Peyer's patch (tissue), 4 donors: ENCODE data around the gene CD81. TPM values are rescaled to one million over a fixed set of nuclear protein-coding genes. Genes with fewer than 3 reads are reported as not detected.

Experiments used
- DNase-seq, 3 donors: peaks; one replicate each; pipeline ENCODE4 v3.0.0-alpha.2; 2017 to 2019
- H3K27ac ChIP-seq, 4 donors: fragments of 200-600 bp; sonication (generic); one replicate each; pipeline ENCODE4 v1.5.1; 2016 to 2019
- H3K27me3 ChIP-seq, 2 donors: fragments of 200-600 bp; sonication (generic); one replicate each; pipeline ENCODE4 v1.5.1; 2019
- H3K36me3 ChIP-seq, 3 donors: fragments of 200-600 bp; sonication (generic); one replicate each; pipeline ENCODE4 v1.5.1; 2016 to 2019
- H3K4me1 ChIP-seq, 4 donors: fragments of 200-600 bp; sonication (generic); one replicate each; pipeline ENCODE4 v1.5.1; 2016 to 2019
- H3K4me3 ChIP-seq, 4 donors: fragments of 200-600 bp; sonication (generic); 1 replicate in 3 of 4; 2 replicates in 1 of 4; pipeline ENCODE4 v1.5.1; 2016 to 2019; ENCODE audit warnings: mild to moderate bottlenecking in 1 of 4
- H3K9me3 ChIP-seq, 4 donors: fragments of 200-600 bp; sonication (generic); one replicate each; pipeline ENCODE4 v1.5.1; 2016 to 2019; ENCODE audit warnings: mild to moderate bottlenecking in 1 of 4
- POLR2A ChIP-seq, 2 donors: fragments of 450-650 bp; IDR thresholded peaks; one replicate each; pipeline ENCODE4 v1.5.1; 2017; ENCODE audit warnings: antibody characterized with exemption in 2 of 2, mild to moderate bottlenecking in 2 of 2, moderate library complexity in 2 of 2
- total RNA-seq, 4 donors: library from RNA; depleted of rRNA; stranded (reverse); fragments of >200 nt; gene quantifications; one replicate each; pipeline ENCODE4 v1.1.0, GENCODE V29; 2016
- TF ChIP-seq, protein P1 (sequence below), 6 experiments: fragments of 450-650 bp in 4 of 6; fragments of 200-600 bp in 2 of 6; sonication (generic) in 1 of 6; IDR thresholded peaks; one replicate each; pipeline ENCODE4 v1.5.1; 2017 to 2019; ENCODE audit warnings: antibody characterized with exemption in 6 of 6, mild to moderate bottlenecking in 3 of 6, moderate library complexity in 1 of 6

The CD81 gene
- total RNA-seq, 4 donors from 2014 or later, result 49.2 to 124 (median 100) TPM

GRCh38 chr11:2398664-2399355 is 21.7 kb downstream of the CD81 start:
- Histone ChIP-seq H3K27me3 (no peaks in the 10 kb centered on the region), H3K36me3 (peaks cover 0 to 53% (median 0%) of the 10 kb centered on the region in 3 donors), H3K4me3 (peak overlapping the region in 2 of 4 donors; percentile 71 to 73), H3K9me3 (no peaks in the 10 kb centered on the region), H3K27ac (peak overlapping the region; percentile 97 to 99 (median 97)), H3K4me1 (peaks cover 0 to 28% (median 16%) of the 10 kb centered on the region in 4 donors)
- no peak for DNase-seq
- no peak for TF ChIP-seq POLR2A (IDR thresholded peaks at IDR 0.05)
- TF ChIP-seq, protein P1, sequence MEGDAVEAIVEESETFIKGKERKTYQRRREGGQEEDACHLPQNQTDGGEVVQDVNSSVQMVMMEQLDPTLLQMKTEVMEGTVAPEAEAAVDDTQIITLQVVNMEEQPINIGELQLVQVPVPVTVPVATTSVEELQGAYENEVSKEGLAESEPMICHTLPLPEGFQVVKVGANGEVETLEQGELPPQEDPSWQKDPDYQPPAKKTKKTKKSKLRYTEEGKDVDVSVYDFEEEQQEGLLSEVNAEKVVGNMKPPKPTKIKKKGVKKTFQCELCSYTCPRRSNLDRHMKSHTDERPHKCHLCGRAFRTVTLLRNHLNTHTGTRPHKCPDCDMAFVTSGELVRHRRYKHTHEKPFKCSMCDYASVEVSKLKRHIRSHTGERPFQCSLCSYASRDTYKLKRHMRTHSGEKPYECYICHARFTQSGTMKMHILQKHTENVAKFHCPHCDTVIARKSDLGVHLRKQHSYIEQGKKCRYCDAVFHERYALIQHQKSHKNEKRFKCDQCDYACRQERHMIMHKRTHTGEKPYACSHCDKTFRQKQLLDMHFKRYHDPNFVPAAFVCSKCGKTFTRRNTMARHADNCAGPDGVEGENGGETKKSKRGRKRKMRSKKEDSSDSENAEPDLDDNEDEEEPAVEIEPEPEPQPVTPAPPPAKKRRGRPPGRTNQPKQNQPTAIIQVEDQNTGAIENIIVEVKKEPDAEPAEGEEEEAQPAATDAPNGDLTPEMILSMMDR (IDR thresholded peaks at IDR 0.05), result no peak

GRCh38 chr11:2399488-2400068 is 22.5 kb downstream of the CD81 start:
- Histone ChIP-seq H3K27ac (peak overlapping the region; percentile 97 to 99 (median 97)), H3K4me1 (peaks cover 0 to 24% (median 12%) of the 10 kb centered on the region in 4 donors), H3K36me3 (peaks cover 0 to 51% (median 0%) of the 10 kb centered on the region in 3 donors), H3K27me3 (no peaks in the 10 kb centered on the region), H3K4me3 (peak overlapping the region; percentile 59 to 73 (median 66)), H3K9me3 (no peaks in the 10 kb centered on the region)
- TF ChIP-seq, protein P1 (IDR thresholded peaks at IDR 0.05), result no peak
- no peak for TF ChIP-seq POLR2A (IDR thresholded peaks at IDR 0.05)
- no peak for DNase-seq

DNA sequence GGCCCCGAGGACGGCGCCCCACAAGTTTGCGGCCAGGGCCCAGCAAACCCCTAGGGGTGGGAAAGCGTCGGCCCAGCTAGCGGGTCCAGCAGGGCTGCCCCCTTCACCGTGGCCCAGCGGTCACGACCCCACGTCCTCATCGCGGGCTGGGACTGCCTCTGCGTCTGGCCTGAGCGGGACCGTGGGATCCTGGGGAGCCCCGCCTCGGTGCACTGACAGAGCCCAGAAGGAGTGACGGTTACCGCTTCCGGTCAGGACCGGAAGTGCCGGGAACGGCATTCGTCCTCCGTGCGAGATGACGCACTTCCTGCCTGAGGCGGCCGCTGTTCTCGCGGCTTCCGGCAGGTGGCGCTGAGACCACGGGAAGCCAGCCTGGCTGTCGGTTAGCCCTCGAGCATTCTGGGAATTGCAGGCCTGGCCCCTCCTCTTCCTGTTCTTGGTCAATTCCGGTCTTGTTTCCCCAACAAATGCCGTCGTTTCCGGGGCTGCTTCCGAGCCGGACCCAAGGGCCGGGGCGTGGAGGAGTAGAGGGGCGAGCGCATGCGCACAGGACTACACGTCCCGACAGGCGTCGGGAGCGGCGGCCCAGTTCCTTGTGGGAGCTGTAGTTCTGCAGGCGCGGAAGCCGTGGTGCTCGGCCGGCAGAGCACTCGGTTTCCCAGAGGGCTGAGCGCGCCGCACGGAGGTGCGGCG is 23.1 kb downstream of the CD81 start, which contains the start of gene TSSC4:
TSS of gene TSSC4 (plus strand) at position 682 of the 693 bp plus-strand sequence. CDS start 1,884 bp downstream, outside the sequence.
- Histone ChIP-seq H3K9me3 (no peaks in the 10 kb centered on the region), H3K27ac (peak within 1 kb of the TSS; percentile 97 to 99 (median 97)), H3K36me3 (peaks cover 0 to 45% (median 0%) of the 10 kb centered on the region in 3 donors), H3K4me3 (peak within 1 kb of the TSS; percentile 82 to 99 (median 96)), H3K27me3 (no peaks in the 10 kb centered on the region), H3K4me1 (peaks cover 0 to 24% (median 10%) of the 10 kb centered on the region in 4 donors)
- TF ChIP-seq, protein P1 (IDR thresholded peaks at IDR 0.05), result peak; percentile 95 to 100 (median 99)
- peak; percentile 85 to 95 for TF ChIP-seq POLR2A (IDR thresholded peaks at IDR 0.05)
- peak; percentile 99 to 100 (median 99) for DNase-seq

DNA sequence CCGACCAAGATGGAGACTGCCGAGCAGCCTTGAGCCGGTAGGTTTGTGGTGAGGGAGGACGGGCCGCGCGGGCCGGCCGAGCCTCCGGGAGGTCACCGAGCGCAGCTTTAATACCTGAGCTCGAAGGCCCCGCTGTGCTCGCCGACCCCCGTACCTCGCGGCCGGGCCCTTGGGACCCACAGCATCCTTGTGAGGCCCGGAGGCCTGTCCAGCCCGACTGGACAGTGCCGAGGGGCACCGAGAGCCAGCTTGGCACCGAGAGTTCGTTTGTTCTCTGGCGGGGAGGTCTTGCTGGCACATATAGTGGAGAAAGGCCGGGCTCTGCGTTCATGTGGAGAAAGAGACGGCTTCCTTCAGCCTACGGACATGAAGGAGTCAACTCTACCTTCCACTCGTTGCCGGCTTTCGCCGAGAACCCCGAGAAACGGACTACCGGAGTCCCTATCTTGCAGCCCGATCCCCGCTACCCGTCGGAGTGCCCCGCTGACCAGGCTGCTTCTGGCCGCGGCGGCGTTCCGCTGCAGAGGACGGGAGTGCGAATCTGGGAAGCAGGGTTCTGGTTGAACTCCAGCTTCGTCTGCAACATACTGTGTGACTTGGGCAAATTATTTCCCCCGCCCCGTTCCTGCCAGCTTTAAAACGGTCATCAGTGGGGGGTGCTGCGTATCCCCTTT is 23.8 kb downstream of the CD81 start:
- Histone ChIP-seq H3K27me3 (no peaks in the 10 kb centered on the region), H3K4me1 (peaks cover 0 to 24% (median 10%) of the 10 kb centered on the region in 4 donors), H3K27ac (peak overlapping the region; percentile 82 to 99 (median 97)), H3K4me3 (peak overlapping the region; percentile 82 to 99 (median 96)), H3K9me3 (no peaks in the 10 kb centered on the region), H3K36me3 (peaks cover 0 to 38% (median 0%) of the 10 kb centered on the region in 3 donors)
- DNase-seq, result no peak
- TF ChIP-seq POLR2A (IDR thresholded peaks at IDR 0.05), result peak; percentile 23 to 37
- TF ChIP-seq, protein P1 (IDR thresholded peaks at IDR 0.05), result no peak

- Histone ChIP-seq H3K36me3 (peaks cover 0 to 32% (median 0%) of the 10 kb centered on the region in 3 donors), H3K4me3 (peak overlapping the region; percentile 82 to 99 (median 96)), H3K27ac (peak overlapping the region; percentile 82 to 99 (median 97)), H3K27me3 (no peaks in the 10 kb centered on the region), H3K9me3 (no peaks in the 10 kb centered on the region), H3K4me1 (peaks cover 0 to 24% (median 10%) of the 10 kb centered on the region in 4 donors)
- TF ChIP-seq POLR2A (IDR thresholded peaks at IDR 0.05), result no peak
- TF ChIP-seq, protein P1 (IDR thresholded peaks at IDR 0.05), result no peak
- DNase-seq, result no peak
Measured at GRCh38 chr11:2401436-2401984, 24.4 kb downstream of the CD81 start.
